K562 (cell line): ENCODE data around the gene GAPVD1. TPM values are rescaled to one million over a fixed set of nuclear protein-coding genes. Genes with fewer than 3 reads are reported as not detected.
A peak's percentile ranks its signal among the peaks of the same experiment; 100 is the strongest.

Source experiments
- ATAC-seq: fragments of 200-7000 bp; cut with Tn5 transposase; 3 replicates; pipeline ENCODE4 v1.9.1; 2020; ENCODE audit warnings: moderate library complexity
- BruUV-seq: library from RNA; stranded (reverse); fragments of 400-500 nt; replicated peaks from 2 replicates; lab custom pipeline; 2021; lab: Mats Ljungman, UMichigan
- CTCF ChIA-PET: fragments of 300-600 bp; formaldehyde crosslinking; extraction: SDS; loops from one replicate; lab custom pipeline; 2021; ENCODE audit warnings: low intra/inter-chr PET ratio; lab: Yijun Ruan, JAX
- POLR2A ChIA-PET: fragments of 300-600, 350-650 bp; sonication (Branson Sonifier 250); formaldehyde crosslinking; extraction: SDS; loops from one replicate; lab custom pipeline; 2021; ENCODE audit warnings: antibody characterized with exemption, inconsistent platforms; lab: Yijun Ruan, JAX
- DNase-seq, 4 experiments: peaks; one replicate each; pipeline versions ENCODE4 v3.0.0 to v3.0.0-alpha.2; 2011 to 2018; ENCODE audit warnings: low spot score in 3 of 4, mixed read lengths in 3 of 4; ENCODE audit errors: extremely low read depth in 1 of 4
- FAIRE-seq: peaks from 2 replicates; lab custom pipeline; 2011; peaks lifted over from hg19 to GRCh38; lab: Jason Lieb, UNC
- H2AFZ ChIP-seq: 2 replicates; pipeline ENCODE4 v1.6.0; 2011; ENCODE audit warnings: low read depth, low read length, control low read depth, inconsistent platforms
- H3K27ac ChIP-seq: fragments of 200-600 bp; 3 replicates; pipeline ENCODE4 v1.8.0; 2011; ENCODE audit warnings: low read depth, mild to moderate bottlenecking, control low read depth, inconsistent platforms, low read length, moderate library complexity, mixed read lengths; ENCODE audit errors: extremely low read depth
- H3K27me3 ChIP-seq, 2 experiments: fragments of 300-600 bp in 1 of 2; 2 replicates in 1 of 2; 3 replicates in 1 of 2; pipeline versions ENCODE4 v1.6.0 to v1.8.0; 2011; ENCODE audit warnings: inconsistent platforms in 2 of 2, low read length in 2 of 2, mild to moderate bottlenecking in 1 of 2, mixed read lengths in 1 of 2, moderate library complexity in 1 of 2; ENCODE audit not compliant: control insufficient read depth in 2 of 2, insufficient read depth in 2 of 2
- H3K36me3 ChIP-seq: fragments of 300-600 bp; 3 replicates; pipeline ENCODE4 v1.8.0; 2011; ENCODE audit warnings: mild to moderate bottlenecking, low read length, inconsistent platforms; ENCODE audit not compliant: control insufficient read depth, insufficient read depth
- H3K4me1 ChIP-seq, 2 experiments: fragments of 200-600 bp in 1 of 2; replicated peaks in 1 of 2; 2 replicates in 1 of 2; 3 replicates in 1 of 2; pipeline versions ENCODE4 v1.5.1 to v1.8.0; 2011; ENCODE audit warnings: inconsistent platforms in 2 of 2, low read length in 2 of 2, mild to moderate bottlenecking in 1 of 2, mixed read lengths in 1 of 2, moderate library complexity in 1 of 2; ENCODE audit not compliant: control insufficient read depth in 2 of 2, insufficient read depth in 2 of 2
- H3K4me2 ChIP-seq: 2 replicates; pipeline ENCODE4 v1.6.1; 2011; ENCODE audit warnings: low read length, control low read depth, inconsistent platforms, mixed read lengths; ENCODE audit not compliant: insufficient read depth
- H3K4me3 ChIP-seq: fragments of 200-600 bp; sonication (generic), shearing (Covaris generic); 2 replicates; pipeline ENCODE4 v1.5.1; 2016; ENCODE audit warnings: control low read depth, inconsistent platforms
- H3K79me2 ChIP-seq: fragments of 200-600 bp; 3 replicates; pipeline ENCODE4 v1.8.0; 2011; ENCODE audit warnings: low read length, inconsistent platforms; ENCODE audit not compliant: control insufficient read depth, insufficient read depth
- H3K9ac ChIP-seq, 2 experiments: 2 replicates each; pipeline versions ENCODE4 v1.6.0 to v1.6.1; 2011; ENCODE audit warnings: low read depth in 2 of 2, low read length in 2 of 2, control low read depth in 1 of 2, inconsistent platforms in 1 of 2, mild to moderate bottlenecking in 1 of 2, mixed read lengths in 1 of 2; ENCODE audit not compliant: insufficient read depth in 1 of 2
- H3K9me1 ChIP-seq: one replicate; pipeline ENCODE4 v1.6.0; 2011; ENCODE audit warnings: inconsistent platforms, mild to moderate bottlenecking, low read length, moderate library complexity; ENCODE audit not compliant: control insufficient read depth, insufficient read depth
- H3K9me3 ChIP-seq: replicated peaks from 2 replicates; pipeline ENCODE4 v1.5.1; 2011; ENCODE audit warnings: low read depth, low read length, inconsistent platforms; ENCODE audit not compliant: control insufficient read depth, insufficient read depth
- H4K20me1 ChIP-seq: replicated peaks from 2 replicates; pipeline ENCODE4 v1.6.1; 2011; ENCODE audit warnings: low read length, inconsistent platforms, mixed read lengths; ENCODE audit not compliant: control insufficient read depth, insufficient read depth
- DACH1 ChIP-seq: fragments of 450-650 bp; IDR thresholded peaks from 2 replicates; pipeline ENCODE4 v1.6.1; 2018; ENCODE audit not compliant: partially characterized antibody
- HIVEP1 ChIP-seq: fragments of 250-450 bp; sonication (Bioruptor Pico); IDR thresholded peaks from 2 replicates; pipeline ENCODE4 v1.4.0; 2020; ENCODE audit warnings: mild to moderate bottlenecking
- L3MBTL2 ChIP-seq: fragments of 450-650 bp; IDR thresholded peaks from 2 replicates; pipeline ENCODE4 v1.6.1; 2016; ENCODE audit warnings: mild to moderate bottlenecking, moderate library complexity
- MITF ChIP-seq: IDR thresholded peaks from 2 replicates; pipeline ENCODE4 v1.6.1; 2014; ENCODE audit warnings: antibody characterized with exemption
- NCOA2 ChIP-seq, 2 experiments: fragments of 450-650 bp; IDR thresholded peaks; 2 replicates each; pipeline ENCODE4 v1.6.1; 2018; ENCODE audit warnings: mild to moderate bottlenecking in 2 of 2, moderate library complexity in 1 of 2; ENCODE audit not compliant: partially characterized antibody in 2 of 2
- PYGO2 ChIP-seq: fragments of 450-650 bp; IDR thresholded peaks from 2 replicates; pipeline ENCODE4 v1.6.1; 2016; ENCODE audit warnings: mild to moderate bottlenecking, missing genetic modification characterization, moderate library complexity, missing compliant biosample characterization
- RB1 ChIP-seq: fragments of 450-650 bp; IDR thresholded peaks from 2 replicates; pipeline ENCODE4 v1.6.1; 2017; ENCODE audit warnings: low read depth, mild to moderate bottlenecking
- SPI1 ChIP-seq: IDR thresholded peaks from 2 replicates; pipeline ENCODE4 v1.6.1; 2011; ENCODE audit warnings: low read depth, low read length, control low read depth, borderline replicate concordance
- TFE3 ChIP-seq: fragments of 450-650 bp; formaldehyde crosslinking; IDR thresholded peaks from 2 replicates; pipeline ENCODE4 v1.4.0; 2020; ENCODE audit warnings: mild to moderate bottlenecking, mixed read lengths
- ZBTB34 ChIP-seq: fragments of 250-450 bp; sonication (Bioruptor Pico); IDR thresholded peaks from 2 replicates; pipeline ENCODE4 v1.8.0; 2021; ENCODE audit warnings: mild to moderate bottlenecking, moderate library complexity
- ZNF561 ChIP-seq: fragments of 450-650 bp; formaldehyde crosslinking; conservative IDR thresholded peaks from 2 replicates; pipeline ENCODE4 v1.4.0; 2020; ENCODE audit warnings: mild to moderate bottlenecking, moderate library complexity
- ZNF583 ChIP-seq: fragments of 250-450 bp; sonication (Bioruptor Pico); IDR thresholded peaks from 2 replicates; pipeline ENCODE4 v1.4.0; 2020
- ZNF76 ChIP-seq: fragments of 250-450 bp; sonication (Bioruptor Pico); IDR thresholded peaks from 2 replicates; pipeline ENCODE4 v1.4.0; 2020; ENCODE audit warnings: mild to moderate bottlenecking, moderate library complexity, borderline replicate concordance
- ZNF780A ChIP-seq: fragments of 250-450 bp; sonication (Bioruptor Pico); IDR thresholded peaks from 2 replicates; pipeline ENCODE4 v1.5.0; 2021; ENCODE audit warnings: mild to moderate bottlenecking
- WGBS: fragments of 100-300 bp; shearing (Covaris generic); methylation state at CpG from one replicate; pipeline ENCODE4 v1.1.6; 2016; ENCODE audit warnings: low coverage, mixed read lengths; ENCODE audit not compliant: insufficient coverage; ENCODE audit errors: missing lambda C conversion rate; 5-methylcytosine and 5-hydroxymethylcytosine counted together
- in situ Hi-C: fragments of 300-500 bp; cut with MboI; formaldehyde crosslinking; loops from 4 replicates; pipeline ENCODE4 v1.15.0; 2018; ENCODE audit warnings: inconsistent platforms, mixed read lengths
- intact Hi-C: fragments of 100-400 bp; cut with micrococcal nuclease; formaldehyde crosslinking; loops from 2 replicates; pipeline ENCODE4 v1.14.2; 2022
- polyA plus RNA-seq, 8 experiments: library from polyadenylated mRNA; depleted of rRNA in 4 of 8; stranded (reverse) in 5 of 8; unstranded in 3 of 8; fragments of >200 nt; fragmentation: Nextera tagmentation in 2 of 8; fragmentation: Illumina TruSeq in 1 of 8; extraction: Ambion mirVana in 2 of 8; extraction: Trizol in 1 of 8; gene quantifications; 2 replicates each; pipeline versions ENCODE4 v1.2.1 to v1.2.3, GENCODE V29; 2011 to 2014; ENCODE audit warnings: inconsistent platforms in 1 of 8, missing spikeins in 1 of 8
- total RNA-seq, 7 experiments: library from RNA; depleted of rRNA in 6 of 7; stranded (reverse); fragments of >200 nt in 6 of 7; fragmentation: Illumina TruSeq in 2 of 7; extraction: Trizol in 2 of 7; gene quantifications; 2 replicates each; pipeline versions ENCODE4 v1.2.1 to v1.2.3, GENCODE V29; 2011 to 2021; ENCODE audit warnings: low replicate concordance in 1 of 7

The GAPVD1 gene
- total and polyA plus RNA-seq, 9 of the 15 experiments (the other 6 are each of a cell fraction or from before 2014, with no cell fraction given): 9.5 to 66.1 (median 45.5) TPM

GRCh38 chr9:125409217-125409636, 147.6 kb downstream of the GAPVD1 start:
- no peak for FAIRE-seq
- peak in 2 of 4 experiments; percentile 44 to 45 for DNase-seq
- ChIA-PET POLR2A (interaction anchor here (0.7 to 2.8 kb wide), 2 partner anchors 233 to 1088 kb away, joined by 3 to 5 read pairs; no protein-coding TSS in a partner anchor), CTCF (interaction anchor here (1.9 kb wide), 1 partner anchor 989 kb away, joined by 5 read pairs; no protein-coding TSS in a partner anchor)
- Histone ChIP-seq H3K9me1 (no peaks in the 10 kb centered on the region), H3K79me2 (no peaks in the 10 kb centered on the region; the same call in 2 of the 3 replicates), H3K27ac (no peak overlapping the region; the same call in 2 of the 3 replicates), H2AFZ (peak overlapping the region; percentile 96), H3K9ac (no peak overlapping the region), H4K20me1 (no peaks in the 10 kb centered on the region), H3K4me1 (peaks cover 9 to 56% of the 10 kb centered on the region in 2 experiments; a peak in 4 of 5 replicates), H3K27me3 (no peaks in the 10 kb centered on the region; a peak in 1 of 5 replicates), H3K36me3 (no peaks in the 10 kb centered on the region), H3K9me3 (peaks cover 4% of the 10 kb centered on the region; the same call in 1 of the 2 replicates), H3K4me3 (no peak overlapping the region), H3K4me2 (no peak overlapping the region)
- WGBS: 72% methylated on average over 14 of the region's 20 CpGs
- in situ Hi-C loops: loop anchor here (5.0 to 10.0 kb wide), 2 partner anchors 986 to 1073 kb away; no protein-coding TSS in a partner anchor
- peak; percentile 12 for ATAC-seq
- BruUV-seq: no TSS peak
- TF ChIP-seq ZNF780A (CRISPR knock-in tag) (no peak), ZBTB34 (CRISPR knock-in tag) (no peak), ZNF76 (no peak), DACH1 (no peak), NCOA2 (IDR thresholded peaks at IDR 0.05; ENCODE audit: partially characterized antibody in 2 of 2) (no peak), SPI1 (no peak), HIVEP1 (CRISPR knock-in tag) (no peak), ZNF561 (CRISPR knock-in tag) (no peak), PYGO2 (no peak), ZNF583 (CRISPR knock-in tag) (no peak), L3MBTL2 (no peak), TFE3 (CRISPR knock-in tag) (no peak), MITF (no peak), RB1 (no peak)
- intact Hi-C loops: loop anchor here (2.0 to 5.0 kb wide), 3 partner anchors 820 to 1083 kb away; no protein-coding TSS in a partner anchor
